Right lobe of liver (tissue), 4 donors: Measurements from ENCODE around the gene GCK.

ENCODE experiments used
- POLR2A ChIP-seq: fragments of 450-650 bp; IDR thresholded peaks from one replicate; pipeline ENCODE4 v1.6.1; 2017; ENCODE audit warnings: antibody characterized with exemption, mild to moderate bottlenecking
- TF ChIP-seq, protein P1 (sequence below), 4 donors: fragments of 200-600 bp in 3 of 4; fragments of 450-650 bp in 1 of 4; IDR thresholded peaks; one replicate each; pipeline versions ENCODE4 v1.5.1 to v1.8.0; 2016 to 2022; ENCODE audit warnings: antibody characterized with exemption in 4 of 4, mild to moderate bottlenecking in 2 of 4
- donor health status: DM: no; HTN: no; CAD: no.
- donor health status: DM: no; HTN: no; CAD: no.
- donor health status: DM: no; HTN: yes; CAD: no.

DNA sequence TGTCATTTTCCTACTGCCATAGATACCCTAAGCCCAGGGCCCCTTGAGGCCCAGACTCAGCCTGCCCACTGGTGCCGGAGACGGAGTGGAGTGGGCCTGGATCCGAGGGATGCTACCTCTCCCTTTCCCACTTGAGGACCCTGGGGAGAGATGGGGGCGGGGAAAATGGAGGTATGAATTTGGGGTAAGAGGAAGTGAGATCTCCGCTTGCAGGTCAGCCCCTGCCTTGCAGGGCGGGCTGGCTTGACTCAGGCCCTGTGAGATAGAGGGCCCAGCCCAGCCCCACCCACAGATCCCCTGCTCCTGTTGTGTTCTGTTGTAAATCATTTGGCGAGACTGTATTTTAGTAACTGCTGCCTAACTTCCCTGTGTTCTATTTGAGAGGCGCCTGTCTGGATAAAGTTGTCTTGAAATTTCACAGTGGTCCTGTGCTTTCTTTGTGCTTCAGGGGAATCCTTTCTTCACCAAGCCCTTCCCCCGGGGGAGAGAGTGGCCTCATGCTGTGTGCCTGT lies 24.7 kb upstream of the GCK start:
- TF ChIP-seq POLR2A, result no peak
- TF ChIP-seq, protein P1, sequence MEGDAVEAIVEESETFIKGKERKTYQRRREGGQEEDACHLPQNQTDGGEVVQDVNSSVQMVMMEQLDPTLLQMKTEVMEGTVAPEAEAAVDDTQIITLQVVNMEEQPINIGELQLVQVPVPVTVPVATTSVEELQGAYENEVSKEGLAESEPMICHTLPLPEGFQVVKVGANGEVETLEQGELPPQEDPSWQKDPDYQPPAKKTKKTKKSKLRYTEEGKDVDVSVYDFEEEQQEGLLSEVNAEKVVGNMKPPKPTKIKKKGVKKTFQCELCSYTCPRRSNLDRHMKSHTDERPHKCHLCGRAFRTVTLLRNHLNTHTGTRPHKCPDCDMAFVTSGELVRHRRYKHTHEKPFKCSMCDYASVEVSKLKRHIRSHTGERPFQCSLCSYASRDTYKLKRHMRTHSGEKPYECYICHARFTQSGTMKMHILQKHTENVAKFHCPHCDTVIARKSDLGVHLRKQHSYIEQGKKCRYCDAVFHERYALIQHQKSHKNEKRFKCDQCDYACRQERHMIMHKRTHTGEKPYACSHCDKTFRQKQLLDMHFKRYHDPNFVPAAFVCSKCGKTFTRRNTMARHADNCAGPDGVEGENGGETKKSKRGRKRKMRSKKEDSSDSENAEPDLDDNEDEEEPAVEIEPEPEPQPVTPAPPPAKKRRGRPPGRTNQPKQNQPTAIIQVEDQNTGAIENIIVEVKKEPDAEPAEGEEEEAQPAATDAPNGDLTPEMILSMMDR (IDR thresholded peaks at IDR 0.05), result no peak
